ENCODE results near the gene HADHB.
"Not testable (repeated sequence)": the region's sequence is repeated elsewhere in the genome, so short reads cannot be mapped to it uniquely, and the experiment has no call there.

Gene HADHB

DNA sequence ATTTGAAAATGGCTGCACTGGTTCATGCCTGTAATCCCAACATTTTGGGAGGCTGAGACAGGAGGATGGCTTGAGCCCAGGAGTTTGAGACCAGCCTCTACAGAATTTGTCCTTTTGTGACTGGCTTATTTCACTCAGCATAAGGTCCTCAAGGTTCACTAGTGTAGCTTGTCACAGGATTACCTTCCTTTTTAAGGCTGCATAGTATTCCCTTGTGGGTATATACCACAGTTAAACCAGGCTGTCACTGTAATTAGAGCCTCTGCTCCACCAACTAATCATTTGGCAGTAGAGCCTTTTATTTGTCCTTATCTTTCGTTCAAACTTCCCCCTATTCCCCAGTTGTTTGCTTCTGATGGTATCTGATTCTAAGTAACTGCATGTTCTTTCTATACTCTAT, 50.8 kb downstream of the HADHB start:
- no peak overlapping the region for H3K27ac ChIP-seq
- TF ChIP-seq ZFX (IDR thresholded peaks at IDR 0.05; ENCODE audit: borderline replicate concordance) = no peak
- TF ChIP-seq, protein P1, sequence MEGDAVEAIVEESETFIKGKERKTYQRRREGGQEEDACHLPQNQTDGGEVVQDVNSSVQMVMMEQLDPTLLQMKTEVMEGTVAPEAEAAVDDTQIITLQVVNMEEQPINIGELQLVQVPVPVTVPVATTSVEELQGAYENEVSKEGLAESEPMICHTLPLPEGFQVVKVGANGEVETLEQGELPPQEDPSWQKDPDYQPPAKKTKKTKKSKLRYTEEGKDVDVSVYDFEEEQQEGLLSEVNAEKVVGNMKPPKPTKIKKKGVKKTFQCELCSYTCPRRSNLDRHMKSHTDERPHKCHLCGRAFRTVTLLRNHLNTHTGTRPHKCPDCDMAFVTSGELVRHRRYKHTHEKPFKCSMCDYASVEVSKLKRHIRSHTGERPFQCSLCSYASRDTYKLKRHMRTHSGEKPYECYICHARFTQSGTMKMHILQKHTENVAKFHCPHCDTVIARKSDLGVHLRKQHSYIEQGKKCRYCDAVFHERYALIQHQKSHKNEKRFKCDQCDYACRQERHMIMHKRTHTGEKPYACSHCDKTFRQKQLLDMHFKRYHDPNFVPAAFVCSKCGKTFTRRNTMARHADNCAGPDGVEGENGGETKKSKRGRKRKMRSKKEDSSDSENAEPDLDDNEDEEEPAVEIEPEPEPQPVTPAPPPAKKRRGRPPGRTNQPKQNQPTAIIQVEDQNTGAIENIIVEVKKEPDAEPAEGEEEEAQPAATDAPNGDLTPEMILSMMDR (IDR thresholded peaks at IDR 0.05) = no peak

DNA sequence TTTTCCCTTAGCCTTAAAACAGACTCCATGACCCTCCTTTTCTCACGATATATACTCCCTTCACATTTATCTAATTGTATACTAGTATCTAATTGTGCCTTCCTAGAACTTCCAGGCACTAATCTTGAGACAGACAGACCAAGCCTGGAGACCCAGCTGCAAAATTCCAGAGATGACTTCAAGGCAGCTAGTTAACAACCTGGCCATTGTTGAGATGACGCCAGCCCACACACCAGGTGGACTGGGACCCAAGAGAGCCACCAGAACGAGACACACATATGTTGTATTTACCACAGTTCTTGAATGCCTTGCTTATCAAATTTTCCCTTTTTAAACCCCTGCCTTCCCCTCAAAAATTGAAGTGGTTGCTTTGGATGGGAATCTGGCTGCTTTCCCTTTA, 52.3 kb downstream of the HADHB start:
- TF ChIP-seq, protein P1 (IDR thresholded peaks at IDR 0.05) = no peak
- no peak for TF ChIP-seq ZFX (IDR thresholded peaks at IDR 0.05; ENCODE audit: borderline replicate concordance)
- H3K27ac ChIP-seq = no peak overlapping the region

DNA sequence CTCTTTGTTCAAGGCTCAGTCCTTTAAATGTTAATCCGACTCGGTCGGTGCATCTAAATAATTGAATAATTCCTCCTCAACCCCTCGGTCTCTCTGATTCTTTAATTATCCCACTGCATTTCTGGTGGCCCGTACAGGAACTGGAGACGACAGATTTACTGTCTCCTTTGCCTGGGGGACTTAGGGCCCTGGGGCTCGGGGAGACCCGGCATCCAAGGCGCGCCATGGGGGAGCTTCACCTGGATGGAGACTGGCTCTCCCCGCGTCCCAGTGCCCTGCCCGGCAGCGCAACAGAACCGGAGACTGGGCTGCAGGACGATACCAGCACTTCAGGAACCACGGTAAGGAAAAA, 53.5 kb downstream of the HADHB start:
- no peak overlapping the region for H3K27ac ChIP-seq
- TF ChIP-seq ZFX (IDR thresholded peaks at IDR 0.05; ENCODE audit: borderline replicate concordance) = no peak
- TF ChIP-seq, protein P1 (IDR thresholded peaks at IDR 0.05) = no peak

- no peak overlapping the region for H3K27ac ChIP-seq
- TF ChIP-seq, protein P1 (IDR thresholded peaks at IDR 0.05) = no peak
- TF ChIP-seq ZFX (IDR thresholded peaks at IDR 0.05; ENCODE audit: borderline replicate concordance) = no peak
These were observed 54.1 kb downstream of the HADHB start for GRCh38 chr2:26298638-26299393.

DNA sequence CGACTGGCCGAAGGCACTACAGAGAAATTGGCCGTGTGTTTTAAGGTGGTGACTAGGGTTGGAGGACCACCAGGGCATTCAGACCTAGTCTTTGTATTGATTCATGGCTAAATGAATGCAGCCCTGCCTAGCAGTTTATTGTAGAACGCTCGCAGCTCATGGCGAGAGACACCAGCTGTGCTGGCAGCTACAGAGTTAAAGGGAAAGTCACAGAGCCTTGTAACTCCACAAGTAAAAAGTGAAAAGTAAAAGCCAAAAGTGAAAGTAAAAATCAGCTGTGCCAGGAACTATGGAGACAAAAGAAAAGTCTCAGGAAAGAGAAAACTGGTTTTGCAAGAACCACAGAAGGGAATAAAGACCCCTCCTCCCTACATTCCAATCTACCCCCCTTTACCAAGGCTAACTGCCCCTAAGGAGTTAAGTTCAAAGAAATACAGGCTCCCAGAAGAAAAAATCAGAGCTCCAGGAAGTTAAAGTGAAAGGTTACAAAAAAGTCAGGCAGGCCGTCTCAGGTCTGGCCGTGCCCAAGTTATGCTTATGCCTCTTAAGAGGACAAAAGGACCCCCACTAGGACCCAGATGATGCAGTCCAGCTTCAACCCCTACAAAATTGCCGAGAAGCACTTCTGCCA, 54.8 kb downstream of the HADHB start:
- TF ChIP-seq, protein P1 (IDR thresholded peaks at IDR 0.05) = no peak
- no peak for TF ChIP-seq ZFX (IDR thresholded peaks at IDR 0.05; ENCODE audit: borderline replicate concordance)
- no peak overlapping the region for H3K27ac ChIP-seq

- H3K27ac ChIP-seq = no peak overlapping the region
- TF ChIP-seq ZFX (IDR thresholded peaks at IDR 0.05; ENCODE audit: borderline replicate concordance) = no peak
- TF ChIP-seq, protein P1 (IDR thresholded peaks at IDR 0.05) = no peak
These were observed 55.6 kb downstream of the HADHB start for GRCh38 chr2:26300234-26300925.

GRCh38 chr2:26302846-26303245, 58.1 kb downstream of the HADHB start:
- no peak for TF ChIP-seq ZFX (IDR thresholded peaks at IDR 0.05; ENCODE audit: borderline replicate concordance)
- no peak overlapping the region for H3K27ac ChIP-seq

- not testable (repeated sequence) for H3K27ac ChIP-seq
These were observed 60.4 kb downstream of the HADHB start for GRCh38 chr2:26305094-26305493.
